Activated naive CD4-positive, alpha-beta T cell treated with anti-CD3 and anti-CD28 coated beads, Interleukin-2, amount 50 U/mL, for 72 hours (primary cell): ENCODE measurements around the gene ZNF714. TPM values are rescaled to one million over a fixed set of nuclear protein-coding genes. Genes with fewer than 3 reads are reported as not detected.
"Not testable (repeated sequence)": the region's sequence is repeated elsewhere in the genome, so short reads cannot be mapped to it uniquely, and the experiment has no call there.

ENCODE experiments used
- ATAC-seq, 2 donors: fragments of 150-1000 bp; cut with Tn5 transposase; 2 replicates each; pipeline ENCODE4 v1.10.0; 2021; ENCODE audit warnings: mild to moderate bottlenecking in 2 of 2, moderate library complexity in 2 of 2
- DNase-seq, 2 donors: peaks; one replicate each; pipeline ENCODE4 v3.0.0; 2021 to 2022; ENCODE audit warnings: low spot score in 2 of 2
- H3K27ac Mint-ChIP-seq, 2 donors: one replicate each; pipeline ENCODE4 v1.8.0; 2022; ENCODE audit warnings: mild to moderate bottlenecking in 2 of 2, mixed read lengths in 2 of 2
- H3K36me3 Mint-ChIP-seq, 2 donors: one replicate each; pipeline ENCODE4 v1.8.0; 2022; ENCODE audit warnings: mixed read lengths in 2 of 2
- H3K9me3 Mint-ChIP-seq, 2 donors: one replicate each; pipeline ENCODE4 v1.8.0; 2022; ENCODE audit warnings: mixed read lengths in 2 of 2
- total RNA-seq, 2 donors: library from RNA; stranded (reverse); gene quantifications; one replicate each; pipeline ENCODE4 v1.2.3, GENCODE V29; 2022

Gene ZNF714
- total RNA-seq, 2 donors from 2014 or later = 19.0 to 31.0 TPM

DNA sequence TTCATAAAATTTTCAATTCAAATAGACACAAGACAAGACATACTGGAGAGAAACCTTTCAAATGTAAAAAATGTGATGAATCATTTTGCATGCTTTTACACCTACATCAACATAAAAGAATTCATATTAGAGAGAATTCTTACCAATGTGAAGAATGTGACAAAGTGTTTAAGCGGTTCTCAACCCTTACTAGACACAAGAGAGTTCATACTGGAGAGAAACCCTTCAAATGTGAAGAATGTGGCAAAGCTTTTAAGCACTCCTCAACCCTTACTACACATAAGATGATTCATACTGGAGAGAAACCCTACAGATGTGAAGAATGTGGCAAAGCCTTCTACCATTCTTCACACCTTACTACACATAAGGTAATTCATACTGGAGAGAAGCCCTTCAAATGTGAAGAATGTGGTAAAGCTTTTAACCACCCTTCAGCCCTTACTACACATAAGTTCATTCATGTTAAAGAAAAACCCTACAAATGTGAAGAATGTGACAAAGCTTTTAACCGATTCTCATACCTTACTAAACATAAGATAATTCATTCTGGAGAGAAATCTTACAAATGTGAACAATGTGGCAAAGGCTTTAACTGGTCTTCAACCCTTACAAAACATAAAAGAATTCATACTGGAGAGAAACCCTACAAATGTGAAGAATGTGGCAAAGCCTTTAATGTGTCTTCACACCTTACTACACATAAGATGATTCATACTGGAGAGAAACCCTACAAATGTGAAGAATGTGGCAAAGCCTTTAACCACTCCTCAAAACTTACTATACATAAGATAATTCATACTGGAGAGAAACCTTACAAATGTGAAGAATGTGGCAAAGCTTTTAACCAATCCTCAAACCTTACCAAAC lies 35.3 kb downstream of the ZNF714 start:
- Mint-ChIP-seq H3K36me3 (peaks cover 50 to 83% of the 10 kb centered on the region in 2 donors), H3K27ac (no peak overlapping the region), H3K9me3 (peaks cover 24 to 38% of the 10 kb centered on the region in 2 donors)
- DNase-seq = no peak
- peak in 1 of 2 donors; percentile 41 for ATAC-seq

DNA sequence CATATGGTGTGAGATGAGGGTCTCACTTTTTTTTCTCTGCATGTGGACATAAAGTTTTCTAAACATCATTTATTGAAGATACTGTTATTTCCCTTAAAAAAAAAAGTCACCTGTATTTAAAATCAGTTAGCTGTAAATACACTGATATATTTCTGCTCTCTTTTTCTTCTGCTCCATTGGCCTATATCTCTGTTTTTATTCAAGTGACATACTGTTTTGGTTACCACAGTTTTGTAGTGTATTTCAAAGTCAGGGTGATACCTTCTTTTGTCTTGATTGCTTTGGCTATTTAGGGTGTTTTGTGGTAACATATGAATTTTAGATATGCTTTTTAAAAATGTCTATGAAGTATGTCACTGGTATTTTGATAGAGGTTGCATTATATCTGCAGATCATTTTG lies 44.1 kb downstream of the ZNF714 start:
- DNase-seq (no peak), ATAC-seq (no peak)
- peaks cover 11 to 25% of the 10 kb centered on the region in 2 donors for H3K36me3 Mint-ChIP-seq
- peaks cover 4 to 8% of the 10 kb centered on the region in 2 donors for H3K9me3 Mint-ChIP-seq
- no peak overlapping the region for H3K27ac Mint-ChIP-seq

DNA sequence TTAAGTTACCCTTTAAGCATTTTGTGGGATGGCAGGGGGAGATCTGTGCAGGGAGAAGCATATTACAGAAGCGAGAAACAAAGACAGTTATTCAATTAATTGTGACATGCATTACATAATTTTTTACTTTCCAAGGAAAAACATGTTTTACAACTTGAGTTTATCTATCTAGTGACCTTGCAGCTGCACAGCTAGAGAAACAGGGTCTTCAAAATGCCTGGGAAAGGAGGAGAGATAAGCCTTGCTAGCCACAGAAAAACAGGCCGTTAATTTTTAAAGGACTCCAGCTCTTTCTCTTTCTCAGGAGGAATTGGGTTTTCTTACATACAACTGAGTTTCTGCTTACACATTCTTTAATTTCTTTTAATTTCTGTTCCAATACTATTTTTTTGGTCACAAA lies 45.0 kb downstream of the ZNF714 start:
- DNase-seq (no peak), ATAC-seq (no peak)
- Mint-ChIP-seq H3K36me3 (peaks cover 11 to 20% of the 10 kb centered on the region in 2 donors), H3K27ac (no peak overlapping the region), H3K9me3 (peaks cover 4 to 8% of the 10 kb centered on the region in 2 donors)

DNA sequence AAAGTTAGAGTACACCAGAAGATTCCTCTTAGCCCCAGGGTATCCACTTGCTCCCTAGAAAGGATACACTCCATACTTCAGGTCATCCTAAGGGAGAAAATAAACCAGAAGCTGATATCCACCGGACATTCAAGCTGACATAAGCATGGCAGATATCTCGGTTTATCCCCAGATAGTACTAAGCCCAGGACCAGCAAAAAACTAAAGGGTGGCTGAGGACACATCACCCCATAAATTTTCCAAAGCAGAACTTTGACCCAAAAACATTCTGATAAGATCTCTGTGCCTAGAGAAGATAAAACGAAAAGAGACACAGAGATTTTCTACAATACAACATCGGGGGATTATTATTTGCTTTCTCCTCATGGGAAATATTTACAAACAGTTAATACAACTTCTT lies 45.9 kb downstream of the ZNF714 start:
- DNase-seq = no peak
- H3K36me3 Mint-ChIP-seq = peaks cover 11 to 12% of the 10 kb centered on the region in 2 donors
- H3K27ac Mint-ChIP-seq = no peak overlapping the region
- no peak for ATAC-seq
- H3K9me3 Mint-ChIP-seq = peaks cover 4 to 8% of the 10 kb centered on the region in 2 donors

DNA sequence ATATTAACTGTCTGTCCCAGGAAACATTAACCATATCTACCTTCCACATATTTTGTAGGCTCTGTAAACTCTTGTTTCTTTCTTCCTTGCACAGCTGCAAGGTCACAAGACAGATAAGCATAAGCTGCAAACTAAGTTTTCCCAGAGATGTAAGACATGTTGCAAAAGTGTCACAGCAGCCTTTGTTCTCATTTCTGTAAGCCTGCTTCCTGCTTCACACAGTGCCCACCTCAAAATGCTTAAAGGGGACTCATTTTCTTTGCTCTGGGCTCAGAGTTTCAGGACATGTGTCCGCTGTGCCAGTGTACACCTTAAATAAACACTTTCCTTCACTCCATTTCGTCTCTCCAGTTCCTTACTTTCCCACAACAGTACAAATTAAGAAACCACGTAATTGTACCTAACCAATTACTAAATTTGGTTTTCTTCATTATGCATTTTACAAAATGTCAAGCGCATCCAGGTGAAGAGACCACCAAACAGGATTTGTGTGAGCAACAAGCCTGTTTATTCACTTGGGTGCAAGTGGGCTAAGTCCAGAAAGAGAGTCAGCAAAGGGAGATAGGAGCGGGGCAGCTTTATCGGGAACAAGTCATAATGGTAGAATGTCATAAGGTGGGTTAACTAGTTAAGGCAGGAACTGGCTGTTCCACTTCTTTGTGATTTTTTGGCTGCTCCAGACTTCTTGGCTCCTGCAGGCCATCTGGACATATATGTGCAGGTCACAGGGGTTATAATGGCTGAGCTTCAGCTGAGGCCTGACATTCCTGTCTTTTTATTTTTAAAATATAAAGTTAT lies 47.1 kb downstream of the ZNF714 start:
- Mint-ChIP-seq H3K27ac (no peak overlapping the region), H3K36me3 (peaks cover 12 to 15% of the 10 kb centered on the region in 2 donors), H3K9me3 (peaks cover 4 to 16% of the 10 kb centered on the region in 2 donors)
- ATAC-seq (no peak), DNase-seq (no peak)

DNA sequence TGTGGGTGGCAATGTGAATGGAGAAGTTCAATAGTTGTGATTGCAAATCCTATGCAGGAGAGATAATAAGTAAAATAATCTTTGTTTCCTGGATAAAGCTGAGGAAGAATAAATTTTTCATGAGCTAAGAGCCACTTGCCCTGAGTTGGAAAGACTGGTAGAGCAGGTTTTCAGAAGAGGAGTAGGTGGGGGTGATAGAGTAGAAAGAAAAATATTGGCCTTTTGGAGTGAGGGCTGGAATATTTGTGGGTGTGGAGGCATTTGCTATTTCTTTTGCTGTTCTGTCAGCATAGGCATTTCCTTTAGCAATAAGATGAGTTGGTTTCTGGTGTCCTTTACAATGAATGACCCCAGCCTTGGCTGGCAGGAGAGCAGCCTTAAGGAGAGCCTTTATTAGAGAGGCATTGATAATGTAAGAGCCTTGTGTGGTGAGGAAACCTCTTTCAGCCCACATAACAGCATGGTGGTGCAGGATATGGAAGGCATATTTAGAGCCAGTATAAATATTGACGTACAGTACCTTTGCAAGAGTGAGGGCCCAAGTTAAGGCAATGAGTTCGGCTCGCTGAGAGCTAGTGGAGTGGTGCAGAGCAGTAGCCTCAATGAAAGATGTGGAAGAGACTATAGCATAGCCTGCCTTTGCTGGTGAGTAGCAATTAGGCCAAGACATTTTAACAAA lies 48.2 kb downstream of the ZNF714 start:
- no peak for DNase-seq
- ATAC-seq = no peak
- Mint-ChIP-seq H3K9me3 (peaks cover 4 to 21% of the 10 kb centered on the region in 2 donors), H3K27ac (no peak overlapping the region), H3K36me3 (peaks cover 12 to 17% of the 10 kb centered on the region in 2 donors)

DNA sequence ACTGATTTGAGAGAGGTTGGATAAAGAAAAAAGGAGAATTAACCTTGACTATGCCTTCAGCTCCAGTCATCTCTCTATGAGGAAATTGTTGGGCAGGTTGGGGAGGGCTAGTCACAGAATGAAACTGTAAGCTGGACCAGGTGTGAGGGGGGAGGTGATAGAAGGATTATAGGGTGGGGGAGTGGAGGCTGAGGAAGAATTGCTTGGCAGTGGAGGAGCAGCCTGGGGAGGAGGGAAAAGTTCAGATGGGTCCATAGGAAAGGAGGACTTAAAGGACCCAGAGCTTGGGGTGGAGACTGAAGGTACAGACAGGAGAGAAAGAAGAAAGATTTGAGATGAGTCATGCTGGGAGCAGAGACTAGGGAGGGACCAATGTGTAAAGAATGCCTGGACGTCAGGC lies 51.6 kb downstream of the ZNF714 start:
- peaks cover 0 to 6% of the 10 kb centered on the region in 2 donors for H3K36me3 Mint-ChIP-seq
- peaks cover 0 to 13% of the 10 kb centered on the region in 2 donors for H3K9me3 Mint-ChIP-seq
- H3K27ac Mint-ChIP-seq = peak overlapping the region in 1 of 2 donors; percentile 66
- ATAC-seq (no peak), DNase-seq (no peak)

DNA sequence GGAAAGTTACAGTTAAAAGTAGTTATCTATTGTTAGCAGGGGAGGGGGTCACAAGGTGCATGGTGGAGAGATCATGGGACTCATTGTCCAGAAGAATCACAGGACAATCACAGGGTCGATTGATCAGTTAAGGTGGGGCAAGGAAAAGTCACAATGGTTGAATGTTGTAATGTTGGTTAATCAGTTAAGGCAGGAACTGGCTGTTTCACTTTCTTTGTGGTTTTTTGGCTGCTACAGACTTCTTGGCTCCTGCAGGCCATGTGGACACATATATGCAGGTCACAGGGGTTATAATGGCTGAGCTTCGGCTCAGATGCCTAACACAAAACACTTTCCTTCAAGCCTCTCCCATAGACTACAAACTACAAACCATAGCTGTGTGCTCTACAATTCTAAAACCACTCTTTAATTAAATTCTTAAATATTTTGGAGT lies 52.9 kb downstream of the ZNF714 start:
- DNase-seq = no peak
- no peak for ATAC-seq
- Mint-ChIP-seq H3K9me3 (peaks cover 0 to 19% of the 10 kb centered on the region in 2 donors), H3K36me3 (peaks cover 0 to 6% of the 10 kb centered on the region in 2 donors), H3K27ac (no peak overlapping the region)

DNA sequence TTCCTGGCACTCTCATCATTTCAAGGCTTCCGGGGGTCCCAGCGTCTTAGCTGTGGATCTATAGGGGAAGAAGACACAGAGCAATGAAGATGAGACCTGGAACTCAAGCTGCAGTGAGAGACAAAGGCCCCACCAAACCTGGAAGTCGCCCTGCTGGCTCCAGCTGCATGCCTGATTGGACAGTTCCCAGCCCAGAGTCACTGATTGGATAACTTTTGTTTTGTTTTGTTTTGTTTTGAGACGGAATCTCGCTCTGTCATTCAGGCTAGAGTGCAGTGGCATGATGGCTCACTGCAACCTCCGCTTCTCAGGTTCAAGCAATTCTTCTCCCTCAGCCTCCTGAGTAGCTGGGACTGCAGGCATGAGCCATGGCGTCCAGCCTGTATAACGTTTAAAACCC lies 53.4 kb downstream of the ZNF714 start:
- Mint-ChIP-seq H3K36me3 (peaks cover 0 to 6% of the 10 kb centered on the region in 2 donors), H3K27ac (no peak overlapping the region), H3K9me3 (peaks cover 0 to 24% of the 10 kb centered on the region in 2 donors)
- DNase-seq (no peak), ATAC-seq (no peak)

DNA sequence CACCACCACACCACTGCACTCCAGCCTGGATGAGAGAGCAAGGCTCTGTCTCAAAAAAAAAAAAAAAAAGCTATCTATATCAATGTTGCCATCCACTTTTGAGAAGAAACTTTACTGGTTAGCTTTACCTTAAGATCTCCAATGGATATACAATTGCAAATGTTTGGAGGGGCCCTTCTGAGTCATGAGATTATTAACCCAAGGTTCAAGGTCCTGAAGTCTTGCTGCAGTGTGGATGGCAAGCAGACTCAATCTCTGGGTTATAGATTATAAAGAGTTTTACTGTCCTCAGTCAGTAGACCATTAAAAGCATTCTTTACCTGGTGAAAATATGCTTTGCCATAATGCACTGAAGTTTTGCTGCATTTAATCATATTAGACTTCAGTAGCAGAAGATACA lies 56.1 kb downstream of the ZNF714 start:
- ATAC-seq = no peak
- peaks cover 0 to 25% of the 10 kb centered on the region in 2 donors for H3K9me3 Mint-ChIP-seq
- peaks cover 6 to 15% of the 10 kb centered on the region in 2 donors for H3K36me3 Mint-ChIP-seq
- no peak for DNase-seq
- H3K27ac Mint-ChIP-seq = no peak overlapping the region

DNA sequence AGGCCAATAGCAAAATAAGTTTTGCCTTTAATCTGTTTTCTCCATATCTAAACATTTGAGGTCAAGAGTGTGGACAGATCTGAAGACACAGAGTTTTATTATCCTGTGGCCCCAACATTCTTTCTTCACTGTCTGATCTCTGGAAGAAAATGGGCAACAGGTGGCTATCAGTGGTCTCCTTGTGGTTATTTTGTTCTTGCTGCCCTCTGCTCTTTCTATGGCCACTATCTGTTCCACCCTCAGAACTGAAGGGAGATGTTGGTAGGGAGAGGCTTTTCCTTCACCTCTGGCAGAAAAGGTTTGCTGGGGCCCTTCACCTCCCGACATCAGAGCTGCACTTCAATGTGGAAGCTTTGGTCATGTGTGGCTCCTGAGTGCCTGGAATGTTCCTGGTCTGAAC lies 59.0 kb downstream of the ZNF714 start:
- H3K9me3 Mint-ChIP-seq = peaks cover 0 to 18% of the 10 kb centered on the region in 2 donors
- not testable (repeated sequence) for H3K27ac Mint-ChIP-seq, DNase-seq, ATAC-seq
- H3K36me3 Mint-ChIP-seq = peaks cover 13 to 43% of the 10 kb centered on the region in 2 donors

DNA sequence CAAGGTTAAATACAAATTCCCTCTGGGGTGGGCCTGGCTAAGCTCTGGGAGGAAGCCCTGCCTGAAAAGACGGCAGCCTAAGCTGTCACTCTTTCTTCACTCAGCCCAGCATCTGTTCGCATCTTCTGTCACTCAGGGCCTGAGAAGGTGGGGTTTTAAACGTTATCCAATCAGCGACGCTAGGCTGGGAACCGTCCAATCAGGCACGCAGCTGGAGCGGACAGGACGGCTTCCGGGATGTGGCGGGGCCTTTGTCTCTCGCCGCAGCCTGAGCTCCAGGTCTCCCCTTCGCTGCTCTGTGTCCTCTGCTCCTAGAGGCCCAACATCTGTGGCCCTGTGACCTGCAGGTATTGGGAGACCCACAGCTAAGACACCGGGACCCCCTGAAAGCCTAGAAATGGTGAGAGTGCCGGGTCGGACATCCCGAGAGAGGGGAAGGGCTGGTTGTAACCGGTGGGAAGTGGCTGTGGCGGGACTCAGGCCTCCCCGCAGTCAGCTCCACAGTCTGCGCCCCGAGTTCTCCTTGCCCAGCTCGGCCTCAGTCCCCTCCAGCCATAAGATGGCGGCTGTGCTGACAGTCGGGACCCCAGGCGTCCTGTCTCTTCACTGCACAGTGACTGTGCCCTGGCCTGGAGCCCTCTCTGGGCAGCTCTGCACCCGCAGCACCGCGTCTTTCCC lies 59.9 kb downstream of the ZNF714 start, which contains the start of gene ZNF431:
TSS of gene ZNF431 (plus strand) at position 254 of the 678 bp plus-strand sequence. CDS start at position 398, 144 bp downstream.
- DNase-seq (peak; percentile 79 to 92), ATAC-seq (peak; percentile 99 to 100)
- peaks cover 0 to 18% of the 10 kb centered on the region in 2 donors for H3K9me3 Mint-ChIP-seq
- H3K36me3 Mint-ChIP-seq = peaks cover 18 to 53% of the 10 kb centered on the region in 2 donors
- H3K27ac Mint-ChIP-seq = peak within 1 kb of the TSS; percentile 90 to 97

DNA sequence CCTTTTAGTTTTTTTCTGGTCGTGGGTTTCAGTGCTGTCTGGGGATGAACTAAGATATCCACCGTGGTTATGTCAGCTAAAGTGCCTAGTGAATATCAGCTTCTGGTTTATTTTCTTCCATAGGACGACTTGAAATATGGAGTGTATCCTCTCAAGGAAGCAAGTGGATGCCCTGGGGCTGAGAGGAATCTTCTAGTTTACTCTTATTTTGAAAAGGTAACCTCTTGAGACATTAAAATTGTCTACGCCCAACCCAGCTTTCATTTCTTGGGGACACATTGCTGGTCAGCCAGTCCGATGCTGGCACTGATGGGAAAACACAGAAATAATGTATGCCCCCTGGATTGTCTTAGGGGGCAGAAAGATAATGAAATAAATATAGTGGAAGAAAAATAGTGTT lies 61.4 kb downstream of the ZNF714 start:
- H3K36me3 Mint-ChIP-seq = peaks cover 21 to 68% of the 10 kb centered on the region in 2 donors
- peaks cover 0 to 18% of the 10 kb centered on the region in 2 donors for H3K9me3 Mint-ChIP-seq
- ATAC-seq (no peak), DNase-seq (no peak)
- peak overlapping the region in 1 of 2 donors; percentile 90 for H3K27ac Mint-ChIP-seq

DNA sequence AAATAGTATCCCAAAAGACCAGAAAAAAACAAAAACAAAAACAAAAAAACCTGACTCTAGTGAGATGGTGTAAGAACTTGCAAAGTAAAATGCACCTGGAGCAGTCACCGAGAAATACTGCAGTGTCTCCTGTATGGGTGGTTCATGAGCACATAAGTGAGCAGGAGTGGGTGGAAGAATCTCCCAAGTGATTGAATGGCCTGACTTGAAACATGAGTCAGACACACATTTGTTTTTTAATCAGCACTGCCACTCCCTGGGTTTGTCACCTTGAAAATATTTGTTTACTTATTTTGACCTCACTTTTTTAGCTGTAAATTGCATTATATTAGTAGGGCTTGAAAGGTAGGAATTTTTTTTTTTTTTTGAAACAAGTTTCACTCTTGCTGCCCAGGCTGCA lies 61.9 kb downstream of the ZNF714 start:
- Mint-ChIP-seq H3K9me3 (peaks cover 0 to 18% of the 10 kb centered on the region in 2 donors), H3K27ac (no peak overlapping the region), H3K36me3 (peaks cover 21 to 72% of the 10 kb centered on the region in 2 donors)
- ATAC-seq = no peak
- DNase-seq = no peak

DNA sequence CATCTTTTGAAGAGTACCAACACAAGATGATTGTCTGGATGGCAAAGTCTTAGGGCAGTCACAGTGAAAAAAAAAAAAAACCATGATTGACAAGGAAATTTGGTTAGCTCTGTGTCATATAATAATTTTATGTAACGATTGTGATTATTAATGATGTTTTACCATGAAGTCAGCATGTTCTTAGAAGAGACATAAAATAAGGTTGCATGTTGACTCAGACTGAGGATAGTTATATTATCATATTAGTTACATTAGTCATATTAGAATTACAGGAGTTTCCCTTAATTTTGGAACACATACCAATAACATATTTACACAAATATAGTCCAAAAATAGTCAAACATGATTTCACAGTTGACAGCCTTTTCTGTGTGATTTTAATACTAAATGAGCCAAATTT lies 65.5 kb downstream of the ZNF714 start:
- Mint-ChIP-seq H3K36me3 (peaks cover 45 to 99% of the 10 kb centered on the region in 2 donors), H3K27ac (no peak overlapping the region), H3K9me3 (peaks cover 3 to 16% of the 10 kb centered on the region in 2 donors)
- DNase-seq = no peak
- ATAC-seq = no peak

DNA sequence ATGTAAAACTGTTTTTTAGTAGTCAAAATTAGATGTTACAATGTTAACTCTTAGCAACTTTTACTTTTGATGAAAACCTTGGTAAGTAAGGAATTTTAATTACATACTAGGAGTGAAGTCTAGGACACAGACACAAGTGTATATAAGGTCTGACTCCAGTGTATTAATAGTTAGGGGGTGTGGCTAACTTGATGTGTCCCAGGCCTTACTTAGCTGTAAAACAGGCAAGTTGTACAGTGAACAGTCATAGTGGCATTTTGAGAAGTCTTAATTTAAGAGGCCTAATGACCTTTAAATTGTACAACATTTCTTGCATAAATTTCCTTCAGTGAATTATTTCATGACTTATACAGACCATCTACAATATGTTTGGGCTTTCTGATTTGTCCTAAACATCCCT lies 66.7 kb downstream of the ZNF714 start:
- H3K27ac Mint-ChIP-seq = no peak overlapping the region
- H3K36me3 Mint-ChIP-seq = peaks cover 48 to 99% of the 10 kb centered on the region in 2 donors
- H3K9me3 Mint-ChIP-seq = peaks cover 3 to 16% of the 10 kb centered on the region in 2 donors
- DNase-seq (no peak), ATAC-seq (no peak)
